Neutrophil (primary cell): Measurements from ENCODE around the gene RPTOR.

Source experiments
- H3K27ac ChIP-seq: fragments of 200-600 bp; sonication (generic); 2 replicates; pipeline ENCODE4 v1.5.1; 2016; ENCODE audit warnings: mild to moderate bottlenecking, moderate library complexity
- H3K27me3 ChIP-seq: fragments of 200-600 bp; sonication (generic); 2 replicates; pipeline ENCODE4 v1.6.0; 2016; ENCODE audit warnings: mild to moderate bottlenecking
- H3K36me3 ChIP-seq: fragments of 200-600 bp; sonication (generic); 2 replicates; pipeline ENCODE4 v1.5.1; 2017
- H3K4me1 ChIP-seq, 2 experiments: fragments of 200-600 bp in 1 of 2; sonication (generic) in 1 of 2; 1 replicate in 1 of 2; 2 replicates in 1 of 2; pipeline versions ENCODE4 v1.5.1 to v1.6.1; 2013 to 2016; ENCODE audit warnings: low read depth in 1 of 2, low read length in 1 of 2, mild to moderate bottlenecking in 1 of 2, moderate library complexity in 1 of 2; ENCODE audit not compliant: control insufficient read depth in 1 of 2, insufficient read depth in 1 of 2
- H3K4me3 ChIP-seq, 2 experiments: fragments of 200-600 bp in 1 of 2; sonication (generic) in 1 of 2; 1 replicate in 1 of 2; 2 replicates in 1 of 2; pipeline ENCODE4 v1.5.1; 2013 to 2016; ENCODE audit warnings: low read depth in 1 of 2, low read length in 1 of 2, mild to moderate bottlenecking in 1 of 2, moderate library complexity in 1 of 2
- H3K9me3 ChIP-seq: fragments of 200-600 bp; sonication (generic); 2 replicates; pipeline ENCODE4 v1.5.1; 2016
- TF ChIP-seq, protein P1 (sequence below): fragments of 200-600 bp; sonication (generic); IDR thresholded peaks from 2 replicates; pipeline ENCODE4 v1.5.1; 2016; ENCODE audit warnings: antibody characterized with exemption

Gene RPTOR

DNA sequence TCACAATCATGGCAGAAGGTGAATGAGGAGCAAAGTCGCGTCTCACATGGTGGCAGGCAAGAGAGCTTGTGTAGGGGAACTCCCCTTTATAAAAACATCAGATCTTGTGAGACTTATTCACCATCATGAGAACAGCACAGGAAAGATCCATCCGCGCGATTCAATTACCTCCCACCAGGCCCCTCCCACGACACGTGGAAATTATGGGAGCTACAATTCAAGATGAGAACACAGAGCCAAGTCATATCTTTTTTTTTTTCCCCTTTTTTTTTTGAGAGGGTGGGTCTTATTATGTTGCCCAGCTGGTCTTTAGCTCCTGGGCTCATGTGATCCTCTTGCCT, 60.0 kb downstream of the RPTOR start:
- no peak overlapping the region for H3K27ac ChIP-seq
- peaks cover 15 to 16% of the 10 kb centered on the region in 2 experiments for H3K4me1 ChIP-seq
- no peak overlapping the region for H3K4me3 ChIP-seq

DNA sequence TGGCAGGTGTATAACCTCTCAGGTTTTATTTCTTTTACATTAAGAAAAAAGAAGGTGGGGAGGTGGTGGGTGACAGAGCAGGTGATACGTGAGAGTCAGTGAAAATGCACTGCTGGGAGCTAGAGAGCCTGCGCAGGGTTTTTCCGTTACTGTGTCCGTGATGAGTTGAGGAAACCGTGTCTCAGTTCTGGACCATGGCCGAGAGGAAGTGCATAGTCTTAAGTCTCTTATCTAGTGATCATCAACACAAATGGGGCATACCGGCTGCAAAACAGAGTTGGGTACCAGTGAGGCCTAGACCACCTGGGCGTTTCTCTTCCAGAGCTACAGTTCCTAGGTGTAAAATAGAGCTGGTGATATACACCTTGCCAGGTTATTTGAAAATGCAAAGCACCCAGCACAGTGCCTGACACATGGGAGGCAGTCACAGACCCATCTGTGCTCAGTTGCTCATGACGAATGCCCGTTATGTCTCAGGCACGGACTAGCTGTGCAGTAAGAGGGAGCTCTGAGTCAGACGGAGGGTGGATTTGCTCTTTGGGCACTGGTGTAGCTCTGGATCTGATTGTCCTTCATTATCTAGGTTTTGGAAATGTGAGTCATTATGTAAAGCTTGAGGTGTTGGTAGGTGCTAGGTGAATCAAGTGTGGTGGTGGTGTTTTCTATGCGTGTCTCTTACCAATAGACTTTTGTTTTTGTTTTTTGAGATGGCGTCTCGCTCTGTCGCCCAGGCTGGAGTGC, 60.9 kb downstream of the RPTOR start:
- Histone ChIP-seq H3K27ac (no peak overlapping the region), H3K4me3 (no peak overlapping the region), H3K9me3 (no peaks in the 10 kb centered on the region), H3K27me3 (no peaks in the 10 kb centered on the region), H3K36me3 (no peaks in the 10 kb centered on the region), H3K4me1 (peaks cover 12 to 15% of the 10 kb centered on the region in 2 experiments)
- TF ChIP-seq, protein P1, sequence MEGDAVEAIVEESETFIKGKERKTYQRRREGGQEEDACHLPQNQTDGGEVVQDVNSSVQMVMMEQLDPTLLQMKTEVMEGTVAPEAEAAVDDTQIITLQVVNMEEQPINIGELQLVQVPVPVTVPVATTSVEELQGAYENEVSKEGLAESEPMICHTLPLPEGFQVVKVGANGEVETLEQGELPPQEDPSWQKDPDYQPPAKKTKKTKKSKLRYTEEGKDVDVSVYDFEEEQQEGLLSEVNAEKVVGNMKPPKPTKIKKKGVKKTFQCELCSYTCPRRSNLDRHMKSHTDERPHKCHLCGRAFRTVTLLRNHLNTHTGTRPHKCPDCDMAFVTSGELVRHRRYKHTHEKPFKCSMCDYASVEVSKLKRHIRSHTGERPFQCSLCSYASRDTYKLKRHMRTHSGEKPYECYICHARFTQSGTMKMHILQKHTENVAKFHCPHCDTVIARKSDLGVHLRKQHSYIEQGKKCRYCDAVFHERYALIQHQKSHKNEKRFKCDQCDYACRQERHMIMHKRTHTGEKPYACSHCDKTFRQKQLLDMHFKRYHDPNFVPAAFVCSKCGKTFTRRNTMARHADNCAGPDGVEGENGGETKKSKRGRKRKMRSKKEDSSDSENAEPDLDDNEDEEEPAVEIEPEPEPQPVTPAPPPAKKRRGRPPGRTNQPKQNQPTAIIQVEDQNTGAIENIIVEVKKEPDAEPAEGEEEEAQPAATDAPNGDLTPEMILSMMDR, result no peak

More for the DNA sequence above, 60.0 kb downstream of the RPTOR start:
- Histone ChIP-seq H3K36me3 (no peaks in the 10 kb centered on the region), H3K9me3 (no peaks in the 10 kb centered on the region), H3K27me3 (no peaks in the 10 kb centered on the region)
- TF ChIP-seq, protein P1, result no peak

DNA sequence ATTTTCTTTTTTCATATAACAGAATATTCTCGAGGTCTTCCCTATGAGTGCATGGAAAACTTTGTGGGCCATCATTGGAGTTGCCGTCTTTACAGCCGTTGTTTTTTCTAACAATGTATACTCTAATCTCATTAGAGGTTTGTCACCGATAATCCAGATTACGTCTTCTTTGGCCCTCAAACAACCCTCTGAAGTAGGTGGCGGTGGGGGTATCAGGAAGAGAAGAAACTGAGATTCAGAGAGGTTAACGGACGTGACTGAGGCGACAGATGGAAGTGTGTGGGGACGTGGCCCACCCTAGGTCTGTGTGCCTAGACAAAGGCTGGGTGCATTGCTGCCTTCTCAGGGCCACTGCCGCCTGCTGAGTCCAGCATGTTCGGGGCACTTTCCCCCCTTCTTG, 63.7 kb downstream of the RPTOR start:
- no peak overlapping the region for H3K27ac ChIP-seq
- no peaks in the 10 kb centered on the region for H3K9me3 ChIP-seq
- H3K36me3 ChIP-seq, result no peaks in the 10 kb centered on the region
- no peaks in the 10 kb centered on the region for H3K27me3 ChIP-seq
- peaks cover 12 to 15% of the 10 kb centered on the region in 2 experiments for H3K4me1 ChIP-seq
- H3K4me3 ChIP-seq, result no peak overlapping the region
- TF ChIP-seq, protein P1, result no peak

DNA sequence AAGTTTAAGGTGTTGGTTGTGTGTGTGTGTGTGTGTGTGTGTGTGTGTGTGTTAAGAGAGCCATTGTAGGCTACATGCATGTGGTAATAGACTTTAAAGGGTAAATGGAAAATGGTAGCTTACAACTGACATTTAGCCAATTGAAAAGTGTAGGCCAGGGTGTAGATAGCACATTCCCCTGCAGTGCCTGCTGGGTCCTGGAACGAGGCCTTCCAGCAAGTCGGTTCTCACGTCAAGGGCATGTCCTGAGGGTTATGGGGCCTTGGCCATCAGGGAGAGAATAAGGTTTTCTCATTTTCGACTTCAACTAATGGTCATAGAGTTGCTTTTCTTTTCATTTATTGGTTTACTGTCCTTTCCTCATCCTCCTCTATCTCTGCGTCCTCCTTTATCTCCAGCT, 65.1 kb downstream of the RPTOR start:
- Histone ChIP-seq H3K27me3 (no peaks in the 10 kb centered on the region), H3K4me1 (peaks cover 4 to 7% of the 10 kb centered on the region in 2 experiments), H3K4me3 (no peak overlapping the region), H3K9me3 (no peaks in the 10 kb centered on the region), H3K27ac (no peak overlapping the region), H3K36me3 (no peaks in the 10 kb centered on the region)
- TF ChIP-seq, protein P1, result no peak

DNA sequence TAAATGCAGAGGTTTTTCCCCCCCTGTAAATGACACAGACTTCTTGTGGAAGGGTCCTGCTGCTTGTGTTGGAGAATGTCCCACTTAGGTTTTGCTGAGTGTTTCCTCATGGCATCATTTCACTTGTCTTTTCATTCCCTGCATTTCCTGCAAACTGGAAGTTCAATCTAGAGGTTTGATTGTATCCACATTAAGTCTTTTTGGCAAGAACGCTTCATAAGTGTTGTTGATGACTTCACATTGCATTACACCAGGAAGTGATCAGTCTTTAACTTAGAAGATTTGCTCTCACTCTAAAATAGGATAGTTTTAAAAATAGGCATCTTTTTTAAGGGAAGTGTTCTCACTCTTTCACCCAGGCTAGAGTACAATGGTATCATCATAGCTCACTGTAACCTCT, 67.2 kb downstream of the RPTOR start:
- Histone ChIP-seq H3K36me3 (no peaks in the 10 kb centered on the region), H3K27ac (no peak overlapping the region), H3K9me3 (no peaks in the 10 kb centered on the region), H3K4me1 (peaks cover 4 to 7% of the 10 kb centered on the region in 2 experiments), H3K27me3 (no peaks in the 10 kb centered on the region), H3K4me3 (no peak overlapping the region)
- TF ChIP-seq, protein P1, result no peak
